ENCODE data around the gene FHIT.

DNA sequence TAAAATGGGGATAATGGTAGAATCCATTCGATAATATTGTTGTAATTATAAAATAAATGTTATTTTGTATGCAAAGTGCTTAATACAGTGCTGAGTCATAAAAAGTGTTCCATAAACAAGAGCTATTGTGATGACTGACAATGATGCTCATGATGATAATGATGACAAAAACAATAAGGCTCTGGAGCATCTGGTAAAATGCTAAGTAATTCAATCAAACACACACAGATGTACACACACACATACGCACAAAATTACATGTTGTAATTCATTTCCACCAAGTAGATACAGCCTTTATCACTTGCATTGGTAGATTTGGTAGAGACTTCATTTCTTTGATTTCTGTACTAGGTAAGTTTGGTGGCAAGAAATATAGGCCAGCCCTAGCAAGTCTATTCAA is 163.8 kb downstream of the FHIT start:
- TF ChIP-seq CTCF (IDR thresholded peaks at IDR 0.05) (no peak), POLR2A (IDR thresholded peaks at IDR 0.05) (no peak), EP300 (IDR thresholded peaks at IDR 0.05) (no peak)

Data from suprapubic skin (tissue), 3 donors.